CD1c-positive myeloid dendritic cell (primary cell): ENCODE measurements around the gene TEX22.

ENCODE experiments used
- DNase-seq: peaks from one replicate; pipeline ENCODE4 v3.0.0-alpha.2; 2016; ENCODE audit errors: extremely low spot score

TEX22 gene

DNA sequence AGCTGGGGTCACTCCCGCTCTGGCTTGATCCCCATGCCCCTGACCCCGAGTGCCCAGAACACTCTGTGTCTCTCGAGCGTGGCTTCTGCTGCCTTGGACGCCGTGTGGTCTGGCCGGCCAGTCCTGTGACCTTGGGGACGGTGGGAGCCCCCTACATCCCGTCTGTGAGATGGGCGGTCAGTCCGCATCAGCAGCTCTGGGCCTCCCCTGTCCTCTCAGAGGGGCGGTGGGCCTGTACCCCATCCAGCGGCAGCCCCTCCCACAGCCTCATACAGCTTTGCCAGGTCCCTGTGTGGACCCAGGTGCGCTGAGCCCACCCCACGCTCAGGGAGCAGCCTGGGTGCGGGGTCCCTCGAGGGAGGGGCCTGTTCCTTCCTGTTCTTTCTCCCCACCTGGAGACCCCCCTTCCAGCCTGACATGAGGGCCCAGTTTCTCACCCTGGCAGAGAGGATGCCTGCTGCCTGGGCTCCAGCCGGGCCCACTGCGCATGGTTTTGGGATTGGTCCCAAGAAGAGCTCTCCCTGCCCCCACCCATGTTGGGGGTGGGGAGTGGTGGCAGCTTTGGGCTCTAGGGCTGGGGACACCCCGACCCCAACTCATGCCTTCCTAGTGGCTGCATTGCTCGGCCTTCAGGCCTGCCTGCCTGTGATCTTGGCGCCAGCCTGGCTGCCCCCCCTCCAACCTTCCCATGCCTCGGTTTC is 22.8 kb downstream of the TEX22 start:
- no peak for DNase-seq

DNA sequence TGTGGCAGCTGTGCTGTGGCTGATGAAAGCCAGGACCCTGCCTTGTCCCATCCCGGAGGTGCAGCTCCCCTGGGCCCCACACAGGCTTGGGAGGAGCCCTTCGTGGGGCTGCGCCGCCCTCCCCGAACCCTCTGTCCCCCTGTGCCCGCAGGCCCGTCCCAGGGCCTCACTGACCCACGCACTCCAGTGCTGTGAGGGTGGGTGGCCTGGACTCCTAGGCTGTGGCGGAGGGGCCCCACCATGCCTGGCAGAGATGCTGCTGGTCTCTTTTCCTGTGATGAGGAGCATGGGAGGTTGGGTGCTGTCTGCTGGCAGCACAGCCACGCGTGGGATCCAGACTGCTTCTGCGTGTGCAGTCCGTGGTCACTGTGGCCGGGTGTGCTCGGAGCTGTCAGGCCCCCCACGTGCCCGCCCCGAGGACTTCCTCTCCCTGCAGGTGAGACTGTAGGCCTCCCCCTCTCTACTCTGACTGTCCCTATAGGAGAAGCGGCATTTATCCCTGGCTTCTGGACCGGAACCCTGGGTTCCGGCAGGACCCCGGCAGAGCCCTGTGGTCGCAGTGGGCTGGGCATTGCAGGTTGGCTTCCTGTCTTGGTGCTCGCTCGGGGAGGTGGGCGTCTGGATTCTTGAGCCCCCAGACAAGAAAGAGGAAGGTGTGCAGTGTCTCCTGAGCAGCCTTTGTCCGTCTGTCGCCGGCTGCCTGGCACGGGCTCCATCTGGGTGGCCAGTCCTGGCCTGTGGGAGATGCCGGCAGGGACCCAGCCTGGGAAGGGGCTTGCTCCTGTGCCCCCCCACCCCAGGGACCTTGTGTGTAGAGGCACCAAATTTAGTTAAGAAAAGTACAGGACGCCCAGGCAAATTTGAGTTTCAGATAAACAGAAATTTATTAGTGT is 23.6 kb downstream of the TEX22 start:
- DNase-seq, result peak; percentile 6

DNA sequence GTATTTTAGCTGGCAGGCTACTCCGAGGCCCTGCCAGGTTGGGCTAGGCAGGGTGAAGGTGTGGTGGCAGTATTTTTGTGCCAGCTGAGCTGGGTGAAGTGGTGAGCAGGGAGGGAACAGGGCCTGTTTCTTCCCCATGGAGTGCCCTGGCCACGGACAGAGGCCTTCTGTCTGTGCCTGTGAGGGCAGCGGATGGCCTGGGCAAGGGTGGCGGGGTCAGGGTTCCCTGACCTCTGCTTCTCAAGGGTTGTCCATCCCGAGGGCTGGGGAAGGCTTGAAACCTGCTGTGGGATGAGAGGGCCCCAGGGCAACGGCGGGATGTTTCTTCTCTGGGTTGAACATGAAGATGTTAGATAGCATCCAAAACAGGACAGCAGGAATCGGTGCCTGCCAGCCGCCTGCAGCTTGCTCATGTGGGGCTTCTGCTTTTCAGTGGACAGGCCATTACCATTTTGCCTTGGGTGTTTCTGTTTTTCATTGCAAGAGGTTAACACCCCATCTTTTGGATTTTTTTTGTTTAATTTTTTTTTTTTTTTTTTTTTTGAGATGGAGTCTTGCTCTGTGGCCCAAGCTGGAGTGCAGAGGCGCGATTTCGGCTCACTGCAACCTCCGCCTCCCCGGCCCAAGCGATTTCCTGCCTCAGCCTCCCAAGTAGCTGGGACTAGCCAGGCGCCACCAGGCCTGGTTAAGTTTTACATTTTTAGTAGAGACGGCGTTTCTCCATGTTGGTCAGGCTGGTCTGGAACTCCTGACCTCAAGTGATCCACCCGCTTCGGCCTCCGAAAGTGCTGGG is 24.6 kb downstream of the TEX22 start:
- no peak for DNase-seq

DNA sequence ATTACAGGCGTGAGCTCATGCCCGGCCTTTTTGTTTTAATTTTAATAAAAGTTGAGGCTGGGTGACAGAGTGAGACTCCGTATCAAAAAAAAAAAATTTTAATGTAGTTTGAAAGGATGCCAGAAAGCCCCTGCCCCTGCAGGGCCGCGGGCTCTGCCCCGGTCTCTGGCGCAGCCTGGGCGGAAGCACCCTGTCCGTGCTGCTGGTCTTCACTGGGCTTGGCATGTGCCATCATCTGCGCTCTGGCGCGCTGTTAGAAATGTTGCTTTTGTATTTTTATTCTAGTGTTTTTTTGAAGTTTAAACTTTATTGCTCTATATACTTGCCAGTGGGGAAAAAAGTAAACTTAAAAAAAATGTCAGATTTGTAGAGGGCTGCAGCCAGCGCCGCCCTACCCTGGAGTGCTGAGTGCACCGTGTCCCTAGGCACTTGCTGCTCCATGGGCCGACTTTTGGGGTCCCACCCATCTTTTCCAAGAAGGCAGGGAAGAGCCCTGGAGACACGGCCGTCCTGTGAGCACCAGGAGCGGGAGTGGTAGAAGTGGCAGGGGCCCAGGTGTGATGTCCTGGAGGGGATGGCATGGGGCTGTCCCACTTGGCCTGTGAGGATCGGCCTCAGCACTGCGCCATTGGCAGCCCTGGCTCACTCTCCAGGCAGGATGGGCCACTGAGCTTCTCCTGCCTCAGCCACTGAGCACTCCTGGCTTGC is 25.3 kb downstream of the TEX22 start:
- no peak for DNase-seq

DNA sequence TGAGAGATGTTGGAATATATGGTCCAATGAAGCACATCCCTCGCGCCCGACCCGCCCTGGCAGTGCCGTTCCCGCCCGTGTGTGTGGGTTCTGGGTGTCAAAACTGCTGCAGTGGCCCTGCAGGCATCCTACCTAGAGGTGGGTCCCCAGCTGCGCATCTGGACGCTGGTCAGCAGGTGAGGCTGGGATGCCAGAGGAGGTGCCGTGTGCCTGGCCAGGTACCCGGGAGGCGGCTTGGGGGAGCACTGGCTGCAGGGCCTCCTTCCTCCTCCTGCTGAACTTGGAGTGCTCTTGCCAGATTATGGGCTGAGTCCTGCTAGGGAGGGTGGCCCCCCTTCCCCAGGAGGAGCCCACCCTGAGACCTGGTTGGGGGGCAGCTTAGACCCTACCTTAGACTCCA is 26.5 kb downstream of the TEX22 start:
- no peak for DNase-seq

DNA sequence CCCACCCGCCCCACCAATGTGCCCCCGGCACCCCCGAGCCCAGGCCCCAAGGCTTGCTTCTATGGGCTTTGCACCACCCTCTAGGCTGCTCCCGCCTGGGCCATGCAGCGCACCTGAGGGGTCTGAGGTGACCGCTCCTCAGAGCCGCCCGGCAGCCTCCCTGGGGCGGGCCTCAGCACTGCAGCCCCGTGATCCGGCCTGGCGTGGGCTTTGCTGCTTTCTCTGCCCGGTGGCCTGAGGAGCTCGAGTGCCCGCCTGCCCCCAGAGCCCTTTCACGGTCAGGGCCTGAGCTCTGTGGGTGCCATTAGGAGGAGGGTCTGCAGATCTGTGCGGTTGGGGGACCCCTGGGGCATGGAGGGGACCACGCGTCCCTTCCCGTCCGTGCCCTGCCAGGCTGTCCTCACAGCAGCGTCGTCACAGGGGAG is 27.5 kb downstream of the TEX22 start:
- DNase-seq, result no peak

DNA sequence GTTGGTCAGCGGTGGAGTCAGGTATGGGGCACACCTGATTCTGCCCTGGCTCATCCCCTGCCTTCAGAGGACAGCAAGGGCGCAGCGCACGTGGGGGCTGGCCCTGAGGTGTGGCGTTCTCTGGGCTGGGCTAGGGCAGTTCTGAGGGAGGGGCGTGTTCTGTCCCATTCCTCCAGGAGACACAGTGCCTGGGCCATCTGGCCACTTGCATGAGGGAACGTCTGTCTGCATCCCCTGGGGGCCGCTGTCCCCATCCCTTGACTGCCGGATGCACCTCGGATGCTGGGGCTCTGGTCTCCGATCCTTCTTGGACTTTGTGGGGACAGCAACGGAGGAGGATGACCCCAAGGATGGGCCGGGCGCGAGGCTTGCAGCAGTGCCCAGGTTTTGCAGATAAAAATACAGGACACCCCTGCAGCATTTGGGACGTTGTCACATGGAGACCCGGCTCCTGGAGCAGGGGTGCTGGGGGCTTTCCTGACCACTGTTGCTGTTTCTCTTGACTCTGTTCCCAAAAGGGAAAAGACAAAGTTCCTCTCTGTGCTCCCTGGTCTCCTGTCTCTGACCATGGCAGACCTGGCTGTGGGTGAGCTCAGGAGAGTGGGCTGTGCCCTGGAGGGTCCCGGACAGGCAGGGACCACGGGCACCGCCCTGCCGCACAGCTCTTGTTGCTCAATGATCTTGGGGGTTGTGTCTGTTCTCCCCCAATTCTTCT is 28.2 kb downstream of the TEX22 start:
- no peak for DNase-seq

DNA sequence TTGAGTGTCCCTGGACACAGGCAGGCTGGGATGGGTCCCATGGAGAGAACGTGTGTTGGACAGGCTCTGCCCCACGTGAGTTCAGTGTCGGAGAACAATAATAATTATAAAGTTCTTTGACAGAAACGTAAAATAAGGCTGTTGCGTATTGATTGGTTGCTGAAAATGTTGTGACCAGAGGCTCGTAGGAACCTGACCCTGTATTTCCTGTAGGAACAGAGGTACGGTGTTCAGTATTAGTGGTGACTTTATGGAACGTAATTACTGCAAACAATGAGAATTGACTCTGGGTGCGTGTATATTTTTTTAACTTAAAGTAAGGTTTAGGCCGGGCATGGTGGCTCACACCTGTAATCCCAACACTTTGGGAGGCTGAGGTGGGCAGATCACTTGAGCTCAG is 29.1 kb downstream of the TEX22 start:
- DNase-seq, result no peak

DNA sequence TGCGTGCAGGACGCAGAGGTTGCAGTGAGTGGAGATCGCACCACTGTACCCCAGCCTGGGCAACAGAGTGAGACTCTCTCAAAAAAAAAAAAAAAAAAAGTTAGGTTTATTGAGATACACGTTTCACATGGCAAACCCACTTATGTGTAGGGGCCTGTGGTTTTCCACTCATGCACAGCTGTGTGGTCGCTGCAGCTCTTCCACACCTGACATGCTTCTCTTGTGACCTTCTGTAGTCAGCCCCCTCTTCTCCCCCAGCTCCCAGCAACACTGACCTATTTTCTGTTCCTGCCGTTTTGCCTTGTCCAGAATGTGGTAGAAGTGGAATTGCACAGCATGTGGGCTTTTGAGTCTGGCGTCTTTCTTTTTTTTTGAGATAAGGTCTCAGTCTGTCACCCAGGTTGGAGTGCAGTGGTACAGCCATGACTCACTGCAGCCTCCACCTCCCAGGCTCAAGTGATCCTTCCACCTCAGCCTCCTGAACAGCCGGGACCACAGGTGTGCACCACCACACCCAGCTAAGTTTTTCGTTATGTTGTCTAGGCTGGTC is 29.7 kb downstream of the TEX22 start:
- no peak for DNase-seq

DNA sequence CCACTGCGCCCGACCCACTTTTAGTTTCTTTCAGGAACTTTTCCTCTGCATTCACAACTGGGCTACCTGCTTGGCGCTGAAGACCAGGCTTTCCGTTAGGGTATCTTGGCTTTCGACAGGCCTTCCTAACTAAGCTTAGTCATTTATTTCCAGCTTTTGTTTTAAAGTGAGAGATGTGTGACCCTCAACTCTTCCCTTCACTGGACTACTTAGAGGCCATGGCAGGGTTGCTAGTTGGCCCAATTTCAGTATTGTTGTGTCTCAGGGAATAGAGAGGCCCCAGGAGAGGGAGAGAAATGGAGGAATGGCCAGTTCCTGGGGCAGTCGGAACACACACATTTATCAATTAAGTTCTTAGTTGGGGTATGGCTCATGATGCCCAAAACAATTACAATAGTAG is 31.7 kb downstream of the TEX22 start:
- no peak for DNase-seq

DNA sequence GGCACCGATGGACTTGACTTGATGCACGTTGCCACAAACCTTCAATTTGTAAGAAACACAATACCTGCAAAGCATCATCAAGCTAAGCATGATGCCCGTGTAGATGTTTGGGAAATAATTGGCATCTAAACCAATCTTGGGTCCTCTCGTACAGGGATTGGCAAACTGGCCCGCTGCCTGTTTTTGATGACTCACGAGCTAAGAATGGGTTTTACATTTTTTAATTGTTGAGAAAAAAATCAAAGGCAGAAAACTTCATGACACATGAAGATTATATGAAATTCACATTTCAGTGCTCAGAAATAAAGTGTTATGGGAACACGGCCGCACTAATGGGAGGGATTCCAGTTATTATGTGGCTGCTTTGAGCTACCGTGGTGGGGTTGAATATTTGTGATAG is 32.2 kb downstream of the TEX22 start:
- no peak for DNase-seq

DNA sequence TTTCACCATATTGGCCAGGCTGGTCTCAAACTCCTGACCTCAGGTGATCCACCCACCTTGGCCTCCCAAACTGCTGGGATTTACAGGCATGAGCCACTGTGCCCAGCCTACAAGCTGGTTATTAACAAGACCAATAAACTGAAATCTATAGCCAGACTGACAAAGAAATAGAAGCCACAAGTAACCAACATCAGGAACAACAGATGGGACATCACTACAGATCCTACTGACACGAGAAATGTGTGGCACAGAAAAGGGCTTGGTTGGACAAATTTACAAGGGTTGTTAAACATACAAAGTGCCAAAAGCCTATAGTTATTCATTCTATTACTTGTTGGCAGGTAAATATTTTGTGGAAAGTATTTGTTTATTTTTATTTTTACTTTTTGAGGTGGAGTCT is 32.9 kb downstream of the TEX22 start:
- DNase-seq, result no peak

DNA sequence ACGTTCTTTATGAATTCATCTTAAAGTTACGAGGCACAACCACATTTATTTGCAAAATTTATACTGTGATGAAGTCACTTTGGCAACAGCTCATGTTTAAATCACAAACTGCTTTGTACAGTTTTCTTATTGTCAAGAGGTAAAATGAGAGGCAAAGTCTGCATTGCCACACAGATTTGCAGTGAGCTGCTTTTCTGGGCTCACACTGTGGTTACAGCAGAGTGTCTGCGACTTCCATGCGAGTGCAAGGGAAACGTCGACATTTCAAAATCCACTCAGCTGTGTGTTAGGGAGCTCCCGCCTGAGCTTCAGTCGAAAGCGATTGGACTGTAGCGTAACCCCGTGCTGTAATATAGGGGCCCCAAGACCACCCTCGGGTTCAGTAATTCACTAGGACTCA is 34.3 kb downstream of the TEX22 start:
- no peak for DNase-seq

DNA sequence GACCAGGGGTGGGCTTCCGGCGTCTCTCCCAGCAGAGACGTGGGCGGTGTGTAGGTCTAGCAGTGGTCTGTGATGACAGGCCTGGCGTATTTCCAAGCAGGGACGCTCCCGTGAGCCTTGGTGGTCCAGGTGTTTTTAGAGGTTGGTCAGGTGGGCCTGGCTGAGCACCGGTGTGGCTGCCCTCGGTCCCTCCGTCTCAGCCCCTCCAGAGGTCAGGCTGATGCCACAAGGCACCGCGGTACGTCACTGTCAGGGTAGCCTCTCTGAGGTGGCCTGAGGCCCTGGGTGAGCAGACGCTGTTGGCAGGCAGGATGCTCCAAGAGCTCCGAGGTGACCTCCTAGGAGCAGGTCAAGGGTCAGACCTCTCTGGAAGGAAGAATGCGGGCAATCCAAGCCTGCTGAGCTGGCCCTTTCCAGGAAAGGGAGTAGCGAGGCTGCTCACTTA is 34.8 kb downstream of the TEX22 start:
- no peak for DNase-seq

DNA sequence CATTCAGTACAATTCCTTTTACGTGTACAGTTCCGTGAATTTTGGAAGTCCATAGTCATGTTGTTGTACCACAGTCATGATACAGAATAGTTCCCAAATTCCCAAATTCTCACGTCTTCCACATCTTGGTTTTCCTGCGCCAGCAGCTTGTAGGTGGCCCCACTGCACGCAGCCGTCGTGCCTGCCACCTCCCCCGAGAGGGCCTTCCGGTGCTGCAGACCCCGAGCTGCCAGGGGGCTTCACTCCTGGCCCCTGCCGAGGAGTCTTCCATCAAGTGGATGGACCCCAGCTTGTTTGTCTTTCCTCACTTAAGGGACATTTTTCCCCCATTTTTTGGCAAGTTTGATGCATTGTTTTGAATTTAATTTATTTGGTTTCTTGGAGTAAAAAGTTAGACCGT is 38.1 kb downstream of the TEX22 start:
- no peak for DNase-seq

DNA sequence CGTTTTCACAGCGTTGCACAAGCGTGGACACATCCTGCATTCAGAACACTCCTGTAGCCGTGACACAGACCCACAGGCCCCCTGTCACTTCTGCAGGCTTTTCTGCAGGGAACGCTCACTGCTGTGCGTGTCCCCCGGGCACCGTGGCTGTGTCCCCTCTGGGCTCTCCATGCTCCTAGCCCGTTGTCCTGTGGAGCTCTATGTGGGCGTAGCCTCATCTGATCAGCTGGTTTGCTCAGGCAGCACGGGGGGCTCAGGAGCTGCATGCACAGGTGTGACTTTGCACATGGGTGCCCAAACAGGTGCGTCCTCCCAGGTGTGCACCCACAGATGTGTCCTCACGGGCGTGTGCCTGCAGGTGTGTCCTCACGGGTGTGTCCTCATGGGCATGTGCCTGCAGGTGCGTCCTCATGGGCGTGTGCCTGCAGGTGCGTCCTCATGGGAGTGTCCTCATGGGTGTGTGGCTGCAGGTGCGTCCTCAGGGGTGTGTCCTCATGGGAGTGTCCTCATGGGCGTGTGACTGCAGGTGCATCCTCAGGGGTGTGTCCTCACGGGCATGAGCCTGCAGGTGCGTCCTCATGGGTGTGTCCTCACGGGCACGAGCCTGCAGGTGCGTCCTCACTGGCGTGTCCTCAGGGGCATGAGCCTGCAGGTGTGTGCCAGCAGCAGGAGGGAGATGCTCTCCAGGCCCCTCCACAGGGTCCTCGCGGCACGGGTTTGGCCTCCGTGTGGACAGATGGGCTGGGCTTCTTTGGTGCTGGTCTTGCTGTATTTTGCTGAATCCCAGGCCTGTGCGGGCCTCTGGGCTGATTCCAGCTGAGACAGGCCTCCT is 38.8 kb downstream of the TEX22 start:
- no peak for DNase-seq

DNA sequence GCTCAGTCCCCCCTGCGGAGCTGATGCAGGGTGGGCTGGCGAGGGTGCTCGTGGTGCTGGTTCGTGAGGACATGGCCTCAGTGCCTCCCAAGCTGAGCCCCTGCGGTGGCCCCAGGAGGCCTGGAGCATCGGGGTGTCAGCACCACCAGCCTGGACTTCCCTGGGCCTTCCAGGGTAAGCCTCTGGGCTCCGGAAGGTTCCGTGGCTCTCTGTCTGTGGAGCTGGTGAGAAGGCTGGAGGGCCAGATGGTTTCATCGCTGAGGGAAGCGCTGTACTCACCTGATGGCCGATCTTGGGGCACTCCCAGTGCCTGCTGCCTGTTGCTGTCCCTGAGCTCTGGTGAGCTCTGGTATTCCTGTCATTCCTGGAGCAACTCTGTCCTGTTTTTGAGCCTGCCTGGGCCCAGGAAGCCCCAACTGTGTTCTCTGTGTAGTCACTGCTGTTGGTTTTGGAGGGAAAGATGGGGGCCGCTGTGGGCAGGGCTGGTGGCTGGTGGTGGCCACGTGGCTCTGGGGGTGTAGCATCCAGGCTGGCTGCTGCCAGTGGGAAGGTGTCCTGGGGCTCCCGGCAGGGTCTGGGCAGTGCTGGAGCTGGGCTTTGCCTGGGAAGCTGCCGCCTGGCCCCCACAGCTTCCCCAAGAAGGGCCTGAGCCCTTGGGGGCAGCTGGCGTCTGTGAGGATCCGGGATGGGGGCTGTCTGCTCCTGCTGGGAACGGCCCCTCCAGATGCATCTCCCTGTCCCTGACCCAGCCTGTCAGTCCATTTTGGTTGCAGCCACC is 39.6 kb downstream of the TEX22 start:
- no peak for DNase-seq

DNA sequence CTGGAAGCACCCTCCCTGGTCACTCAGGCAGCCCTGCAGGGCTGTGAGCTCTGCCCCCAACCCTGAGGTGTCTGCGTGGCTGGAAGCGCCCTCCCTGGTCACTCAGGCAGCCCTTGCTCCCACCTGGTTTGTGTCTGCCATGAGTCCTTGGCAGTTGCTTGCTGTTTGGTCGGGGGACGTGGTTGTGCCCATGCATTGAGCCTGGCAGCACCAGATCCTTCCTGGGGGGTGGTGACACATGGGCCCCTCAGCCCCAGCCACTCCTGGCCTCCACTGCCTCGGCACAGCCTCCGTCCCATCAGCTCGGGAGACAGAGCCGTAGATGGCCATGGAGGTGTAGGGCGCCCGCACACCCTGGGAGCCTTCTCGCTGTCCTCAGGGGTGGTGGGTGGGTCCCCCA is 40.8 kb downstream of the TEX22 start:
- no peak for DNase-seq
